HTR-8/SVneo (cell line): ENCODE results near the gene ROBO2.
A peak's percentile ranks its signal among the peaks of the same experiment; 100 is the strongest.

Experiments used
- DNase-seq: peaks from one replicate; pipeline ENCODE4 v3.0.0; 2011; ENCODE audit warnings: low spot score, mixed read lengths; ENCODE audit not compliant: insufficient read length
- FAIRE-seq: peaks from 2 replicates; lab custom pipeline; 2011; peaks lifted over from hg19 to GRCh38; lab: Jason Lieb, UNC

Gene ROBO2, protein sequence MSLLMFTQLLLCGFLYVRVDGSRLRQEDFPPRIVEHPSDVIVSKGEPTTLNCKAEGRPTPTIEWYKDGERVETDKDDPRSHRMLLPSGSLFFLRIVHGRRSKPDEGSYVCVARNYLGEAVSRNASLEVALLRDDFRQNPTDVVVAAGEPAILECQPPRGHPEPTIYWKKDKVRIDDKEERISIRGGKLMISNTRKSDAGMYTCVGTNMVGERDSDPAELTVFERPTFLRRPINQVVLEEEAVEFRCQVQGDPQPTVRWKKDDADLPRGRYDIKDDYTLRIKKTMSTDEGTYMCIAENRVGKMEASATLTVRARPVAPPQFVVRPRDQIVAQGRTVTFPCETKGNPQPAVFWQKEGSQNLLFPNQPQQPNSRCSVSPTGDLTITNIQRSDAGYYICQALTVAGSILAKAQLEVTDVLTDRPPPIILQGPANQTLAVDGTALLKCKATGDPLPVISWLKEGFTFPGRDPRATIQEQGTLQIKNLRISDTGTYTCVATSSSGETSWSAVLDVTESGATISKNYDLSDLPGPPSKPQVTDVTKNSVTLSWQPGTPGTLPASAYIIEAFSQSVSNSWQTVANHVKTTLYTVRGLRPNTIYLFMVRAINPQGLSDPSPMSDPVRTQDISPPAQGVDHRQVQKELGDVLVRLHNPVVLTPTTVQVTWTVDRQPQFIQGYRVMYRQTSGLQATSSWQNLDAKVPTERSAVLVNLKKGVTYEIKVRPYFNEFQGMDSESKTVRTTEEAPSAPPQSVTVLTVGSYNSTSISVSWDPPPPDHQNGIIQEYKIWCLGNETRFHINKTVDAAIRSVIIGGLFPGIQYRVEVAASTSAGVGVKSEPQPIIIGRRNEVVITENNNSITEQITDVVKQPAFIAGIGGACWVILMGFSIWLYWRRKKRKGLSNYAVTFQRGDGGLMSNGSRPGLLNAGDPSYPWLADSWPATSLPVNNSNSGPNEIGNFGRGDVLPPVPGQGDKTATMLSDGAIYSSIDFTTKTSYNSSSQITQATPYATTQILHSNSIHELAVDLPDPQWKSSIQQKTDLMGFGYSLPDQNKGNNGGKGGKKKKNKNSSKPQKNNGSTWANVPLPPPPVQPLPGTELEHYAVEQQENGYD (N-terminal part only)

DNA sequence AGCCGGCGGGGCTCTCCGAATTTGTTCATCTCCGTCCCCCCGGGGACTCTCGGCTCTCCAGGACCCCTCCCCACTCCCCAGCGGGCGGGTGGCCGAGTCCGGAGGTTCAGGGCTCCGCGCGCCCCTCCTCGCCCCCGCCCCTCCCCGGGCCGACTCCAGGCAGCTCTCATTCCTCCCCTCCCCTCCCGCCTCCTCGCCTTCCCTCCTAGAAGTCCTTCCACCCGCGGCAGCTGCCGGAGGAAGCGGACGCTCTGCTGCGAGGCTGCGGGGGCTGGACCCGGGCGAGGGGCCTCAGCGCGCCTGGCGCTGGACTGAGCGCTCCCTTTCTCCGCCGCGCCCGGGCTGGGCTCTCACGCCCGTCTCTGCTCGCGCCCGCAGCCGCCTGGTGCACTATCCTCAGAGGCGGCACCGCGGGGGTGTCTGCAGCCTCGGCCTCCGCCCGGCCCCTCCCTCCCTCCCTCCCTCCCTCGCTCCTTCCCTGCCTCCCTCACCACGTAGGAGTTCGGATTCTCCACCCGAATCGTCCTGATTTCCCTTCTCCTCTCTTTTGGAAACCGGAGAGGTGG lies at the start of gene ROBO2:
Gene ROBO2, plus strand, starts transcription at position 494 of the 566 bp plus-strand sequence. CDS start 687 bp downstream, outside the sequence.
- DNase-seq: no peak
- FAIRE-seq: no peak

DNA sequence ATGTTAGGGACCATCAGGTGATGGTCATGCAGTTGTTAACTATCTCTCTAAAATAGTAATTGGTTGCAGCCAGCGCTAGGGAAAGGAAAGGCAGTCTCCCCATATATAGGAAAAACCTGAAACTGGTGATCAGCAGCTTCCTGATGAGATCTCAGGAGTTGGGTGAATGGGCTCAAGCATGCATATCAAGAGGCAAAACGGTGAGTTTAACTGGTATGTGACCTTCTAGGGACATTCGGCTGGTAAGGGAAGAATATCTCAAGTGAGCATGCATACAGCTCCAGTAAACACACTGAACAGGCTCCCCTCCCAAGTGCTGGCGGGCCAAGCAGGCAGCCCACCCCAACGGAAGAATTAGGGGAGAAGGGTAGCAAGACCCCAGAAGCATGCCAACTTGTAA lies 49.3 kb upstream of the ROBO2 start:
- no peak for FAIRE-seq
- DNase-seq: no peak

DNA sequence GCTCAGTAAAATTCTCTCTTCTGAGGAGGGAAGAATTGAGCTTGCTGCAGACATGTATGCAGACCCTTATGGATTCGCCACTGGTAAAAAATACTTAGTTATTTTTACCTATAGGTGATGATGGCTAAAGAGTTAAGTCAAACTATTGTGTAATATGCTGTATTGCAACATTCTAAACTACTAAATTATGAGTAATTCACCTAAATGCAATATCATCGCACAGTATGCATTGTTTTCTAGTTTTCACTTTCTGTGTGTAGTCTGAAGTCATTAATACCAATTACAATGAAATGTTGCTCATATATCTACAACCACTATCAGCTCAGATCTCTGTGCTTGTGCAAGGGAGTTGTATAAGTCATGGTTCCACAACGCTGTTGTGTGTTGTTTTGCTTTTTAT lies 48.7 kb upstream of the ROBO2 start:
- no peak for FAIRE-seq
- no peak for DNase-seq

DNA sequence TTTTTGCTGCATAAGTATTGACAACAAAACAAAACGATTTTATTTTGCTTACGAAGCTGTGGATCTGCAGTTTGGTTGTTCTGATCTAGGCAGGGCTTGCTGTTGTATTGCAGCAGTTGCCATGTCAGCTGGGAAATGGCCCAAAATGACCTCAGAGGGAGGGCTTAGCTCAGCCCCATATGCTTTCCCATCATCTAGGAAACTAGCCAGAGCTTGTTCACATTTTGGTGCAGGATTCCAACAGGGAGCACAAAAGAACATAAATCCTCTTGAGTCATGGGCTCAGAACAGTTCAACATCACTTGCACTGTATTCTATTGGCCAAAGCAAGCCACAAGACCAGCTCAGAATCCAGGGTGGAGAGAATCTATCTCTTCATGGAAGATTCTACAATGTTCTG lies 42.2 kb upstream of the ROBO2 start:
- DNase-seq: no peak
- FAIRE-seq: no peak

DNA sequence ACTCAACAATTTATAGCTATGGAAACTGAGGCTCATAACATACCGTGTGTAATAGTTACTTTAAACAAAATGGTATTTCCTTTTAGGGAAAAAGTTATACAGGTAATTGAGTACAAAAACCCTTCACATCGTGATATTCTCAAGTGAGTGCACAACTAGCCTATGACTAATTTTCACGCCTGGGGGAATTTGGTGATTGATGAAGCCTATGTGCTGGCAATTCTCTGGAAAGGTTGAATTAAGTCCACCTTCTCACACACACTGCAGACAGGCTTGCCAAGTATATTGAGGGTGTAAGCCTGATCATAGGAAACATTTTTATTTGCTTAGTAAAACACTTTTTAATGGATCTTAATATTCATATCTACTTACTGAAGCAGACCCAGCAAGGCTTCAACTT lies 41.3 kb upstream of the ROBO2 start:
- DNase-seq: no peak
- FAIRE-seq: no peak

DNA sequence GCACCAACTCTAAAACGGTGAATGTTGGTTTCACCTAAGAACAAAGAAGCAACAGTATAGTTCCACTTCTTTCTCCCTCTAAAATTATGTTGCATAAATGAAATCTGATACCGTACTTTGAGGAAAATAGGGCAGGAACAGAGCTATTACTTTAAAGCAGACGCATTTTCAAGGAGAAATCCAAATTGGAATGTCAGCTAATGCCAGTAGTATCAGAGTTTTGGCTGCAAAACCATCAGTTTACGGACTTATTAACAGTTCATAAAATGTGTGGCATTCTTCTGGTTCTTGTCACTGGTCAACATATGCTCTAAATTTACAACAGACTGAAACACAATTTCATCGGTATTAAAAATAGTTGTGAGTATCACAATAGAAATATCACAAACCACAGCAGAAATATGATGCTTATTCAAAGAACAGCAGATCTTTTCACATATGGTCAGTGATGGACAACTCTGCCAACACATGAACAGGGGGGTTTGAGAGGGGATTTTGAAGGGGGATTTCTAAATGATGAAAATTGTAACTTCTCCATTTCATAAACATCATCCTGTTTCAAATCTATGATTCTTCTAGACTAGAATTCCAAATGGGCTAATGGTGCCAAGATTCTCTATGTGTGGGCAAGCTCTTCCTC lies 38.7 kb upstream of the ROBO2 start:
- FAIRE-seq: no peak
- DNase-seq: no peak

DNA sequence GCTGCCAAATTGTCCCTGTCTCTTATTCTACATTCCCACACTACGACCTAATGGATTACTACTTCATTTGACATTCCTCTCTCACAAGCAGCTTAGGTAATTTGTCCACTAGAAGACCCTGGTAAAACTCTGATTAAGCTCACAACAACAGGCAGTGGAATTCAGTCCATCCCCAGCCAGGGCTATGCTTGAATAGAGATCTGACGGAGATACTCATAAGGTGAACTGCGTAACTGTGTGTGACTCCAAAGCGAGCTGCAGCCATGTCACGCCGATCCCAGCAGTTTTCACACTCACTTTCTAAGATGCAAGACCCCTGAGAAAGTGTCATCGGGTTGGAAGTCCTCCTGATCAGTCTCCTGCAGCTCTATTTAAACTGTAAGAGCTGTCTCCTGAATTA lies 25.7 kb upstream of the ROBO2 start:
- FAIRE-seq (no peak), DNase-seq (no peak)

DNA sequence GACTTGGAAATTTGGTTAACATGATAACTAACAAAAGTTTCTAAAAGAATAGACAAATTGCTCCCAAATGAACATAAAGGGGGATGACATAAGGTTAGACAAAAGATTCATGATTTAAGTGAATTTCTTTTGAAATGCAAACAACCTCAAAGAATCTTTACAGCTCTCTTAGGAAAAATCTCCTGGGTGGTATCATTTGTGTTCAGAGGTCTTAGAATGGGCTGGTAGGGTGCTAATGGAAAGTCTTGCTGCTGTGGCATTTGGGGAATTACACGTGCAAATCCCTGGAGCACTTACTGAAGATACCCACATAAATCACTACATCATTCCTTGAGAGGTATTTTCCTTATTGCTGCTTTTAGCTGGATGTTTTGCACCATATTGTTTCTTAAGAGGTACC lies 14.4 kb upstream of the ROBO2 start:
- DNase-seq (no peak), FAIRE-seq (no peak)

DNA sequence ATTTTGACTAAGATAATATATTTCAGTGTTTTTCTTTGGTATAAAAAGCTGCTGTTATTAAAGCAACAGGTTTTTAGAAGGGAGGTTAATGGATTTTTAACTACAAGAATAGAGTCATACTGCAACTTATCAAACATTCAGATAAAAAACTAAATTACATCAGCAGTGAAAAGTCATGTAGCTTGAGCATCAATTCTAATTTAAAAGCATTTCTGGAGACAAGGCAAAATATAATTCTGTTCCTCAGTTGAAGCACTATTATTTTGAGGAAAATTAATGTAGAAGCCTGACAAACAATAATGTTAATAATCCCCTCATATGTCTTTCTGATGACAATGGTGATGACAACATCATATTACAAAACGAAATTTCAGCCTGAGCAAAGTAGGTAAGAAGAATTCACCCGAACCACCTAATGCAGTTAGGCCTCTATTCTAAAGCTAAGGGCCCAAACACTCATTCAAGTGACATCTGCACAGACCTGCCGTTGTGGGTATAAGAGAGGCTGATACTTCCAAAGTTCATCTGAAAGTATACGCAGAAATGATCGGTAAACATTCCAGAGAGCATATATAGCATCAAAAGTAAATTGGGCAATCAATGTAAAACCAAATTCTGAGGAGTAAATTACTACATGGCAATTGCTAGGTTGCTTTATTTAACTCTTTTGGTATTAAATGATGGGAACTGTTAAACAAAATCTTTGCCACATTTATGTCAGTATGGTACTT lies 12.8 kb upstream of the ROBO2 start:
- FAIRE-seq (no peak), DNase-seq (no peak)

DNA sequence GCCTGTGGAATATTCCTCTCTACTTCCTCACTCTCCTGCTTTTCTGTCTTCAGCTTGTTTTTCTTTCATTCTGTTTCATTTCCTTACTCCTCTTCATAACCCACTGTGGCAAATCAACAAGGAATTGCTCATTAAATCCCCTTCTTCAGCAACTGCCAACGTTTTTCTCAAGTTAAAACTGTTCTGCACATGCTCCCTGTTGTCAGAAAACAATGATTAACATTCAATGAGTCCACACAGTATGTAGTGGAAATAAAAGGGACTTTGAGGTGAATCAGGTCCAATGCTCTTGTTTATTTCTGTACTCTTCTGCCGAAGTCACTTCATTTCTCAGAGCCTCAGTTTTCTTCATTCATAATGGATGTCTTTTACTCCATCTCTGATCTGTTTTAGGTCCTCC lies 11.9 kb upstream of the ROBO2 start:
- FAIRE-seq (no peak), DNase-seq (no peak)

DNA sequence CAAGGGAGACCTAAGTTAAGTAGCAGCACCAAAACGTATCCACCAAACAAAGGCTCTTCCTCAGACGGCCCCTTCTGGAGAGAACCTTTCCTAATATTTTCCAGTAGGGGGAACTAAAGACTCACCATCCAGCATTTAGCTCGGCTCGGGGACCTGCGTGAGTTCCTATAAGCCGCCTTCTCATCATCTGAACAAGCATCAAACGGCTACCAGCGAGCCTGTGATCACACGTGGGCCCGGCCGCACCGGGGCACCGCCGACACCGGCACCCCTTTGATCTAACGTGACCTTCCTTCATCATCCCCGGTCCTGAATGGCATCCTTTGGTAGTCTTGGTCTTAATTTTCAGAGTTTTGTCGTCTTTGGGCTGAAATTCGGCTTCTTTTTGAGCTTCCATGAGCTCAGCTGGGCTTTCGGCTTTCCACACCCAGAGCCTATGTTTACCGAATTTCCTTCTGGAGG lies 1.4 kb upstream of the ROBO2 start:
- DNase-seq: peak; percentile 59
- no peak for FAIRE-seq

DNA sequence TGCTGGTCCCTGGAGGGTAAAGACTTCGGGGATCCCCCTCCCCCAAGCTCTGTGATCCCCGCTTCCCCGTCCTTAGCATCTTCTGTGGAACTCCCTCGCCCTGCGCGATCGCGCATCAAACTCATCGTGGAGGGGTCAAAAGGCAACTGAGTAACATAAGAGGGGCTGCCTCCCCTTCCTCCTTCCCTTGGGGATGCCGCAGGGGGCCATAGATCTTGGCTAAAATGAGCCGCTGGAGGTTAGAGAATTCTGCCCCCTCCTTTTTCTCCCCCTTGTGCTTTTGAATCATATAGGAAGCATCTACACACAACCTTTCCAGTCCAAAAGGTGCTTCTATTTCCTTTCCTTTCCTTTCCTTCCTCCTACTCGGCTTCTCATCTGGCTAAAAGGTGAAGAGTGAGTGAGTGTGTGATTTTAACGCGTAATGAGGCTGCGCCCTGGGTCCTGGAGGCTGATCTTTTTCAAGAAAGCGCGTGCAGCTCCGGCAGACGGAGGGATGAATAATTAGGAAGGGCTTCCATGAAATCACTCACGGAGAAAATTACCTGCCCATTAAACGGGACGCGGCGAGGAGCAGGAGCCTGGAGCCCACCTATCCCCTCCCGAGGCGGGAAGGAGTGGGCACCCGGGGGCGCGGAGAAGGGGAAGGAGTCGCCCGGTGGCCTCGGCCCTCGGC lies 831 bp upstream of the ROBO2 start:
- FAIRE-seq (no peak), DNase-seq (no peak)

DNA sequence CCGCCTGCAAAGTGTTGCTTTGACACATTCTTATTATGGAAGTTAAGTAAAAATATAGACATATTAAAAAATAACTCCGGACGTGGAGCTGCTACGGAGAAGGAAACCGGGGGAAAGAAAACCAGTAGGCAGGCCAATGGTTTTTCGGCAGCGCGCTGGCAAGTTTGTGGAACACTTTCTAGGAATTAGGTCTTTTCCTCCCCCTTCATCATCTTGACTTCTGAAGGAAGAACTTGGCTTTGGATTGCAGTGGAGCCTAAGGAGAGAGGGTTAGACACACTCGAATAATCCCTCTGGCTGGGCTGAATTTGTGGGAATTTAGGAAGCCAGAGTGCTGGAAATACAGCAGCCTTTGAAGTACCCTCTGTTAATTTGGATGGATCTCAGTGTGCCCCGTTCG lies 317 bp downstream of the ROBO2 start:
- DNase-seq (no peak), FAIRE-seq (no peak)

DNA sequence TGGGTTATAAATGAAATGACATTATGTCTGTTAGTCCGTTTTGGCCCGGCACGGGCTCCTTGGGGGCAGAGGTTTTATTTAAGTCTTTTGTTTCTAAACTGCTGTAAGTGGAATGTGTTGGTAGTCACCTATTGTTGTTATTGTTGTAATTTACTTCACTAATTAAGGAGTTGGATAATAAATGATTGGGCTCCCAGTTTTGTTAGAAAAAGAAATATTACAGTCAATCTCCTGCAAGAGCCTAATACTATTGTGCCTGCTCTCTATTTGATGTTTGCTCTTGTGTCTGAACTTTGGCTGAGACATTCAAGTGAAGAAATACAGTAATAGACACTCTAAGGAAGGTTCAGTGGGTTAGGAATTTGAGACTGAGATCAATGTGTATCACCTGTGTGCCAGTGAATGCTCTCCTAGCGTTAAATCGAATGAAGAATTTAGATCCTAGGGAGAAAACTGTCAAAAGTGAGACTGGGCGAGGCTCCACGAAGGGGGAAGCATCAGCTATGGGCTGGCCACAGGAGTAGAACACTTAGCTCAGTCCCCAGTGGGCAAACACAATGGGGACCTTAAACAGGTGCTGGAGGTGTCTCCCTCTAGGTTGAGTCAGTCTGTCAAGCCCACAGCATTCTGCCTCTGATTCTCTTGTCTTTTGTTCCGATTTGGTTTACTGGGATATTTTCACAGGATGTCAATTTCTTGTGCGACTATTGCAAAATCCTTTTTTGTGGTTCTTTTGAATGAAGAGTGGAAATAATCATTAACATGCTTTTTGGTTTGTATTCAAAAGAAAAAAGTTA lies 1.2 kb downstream of the ROBO2 start:
- FAIRE-seq (no peak), DNase-seq (no peak)

DNA sequence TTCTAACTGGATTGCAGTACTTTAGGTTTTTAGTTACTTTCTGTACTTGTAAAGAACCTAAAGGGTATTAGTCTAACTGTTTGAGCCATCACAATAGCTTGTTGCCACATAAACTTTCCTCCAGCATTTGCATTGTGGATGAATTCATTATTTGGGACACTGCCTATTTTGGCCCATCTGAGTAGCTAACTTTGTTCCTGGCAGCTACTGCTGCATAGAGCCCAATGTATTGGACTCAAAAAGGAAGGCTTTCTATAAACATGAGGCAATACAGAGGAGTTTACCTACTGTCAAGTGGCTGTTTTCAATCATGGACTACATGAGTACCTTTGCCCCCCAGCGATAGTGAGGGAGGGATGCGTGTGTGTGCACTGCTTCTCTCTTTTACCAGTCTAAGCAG lies 1.9 kb downstream of the ROBO2 start:
- DNase-seq (no peak), FAIRE-seq (no peak)

DNA sequence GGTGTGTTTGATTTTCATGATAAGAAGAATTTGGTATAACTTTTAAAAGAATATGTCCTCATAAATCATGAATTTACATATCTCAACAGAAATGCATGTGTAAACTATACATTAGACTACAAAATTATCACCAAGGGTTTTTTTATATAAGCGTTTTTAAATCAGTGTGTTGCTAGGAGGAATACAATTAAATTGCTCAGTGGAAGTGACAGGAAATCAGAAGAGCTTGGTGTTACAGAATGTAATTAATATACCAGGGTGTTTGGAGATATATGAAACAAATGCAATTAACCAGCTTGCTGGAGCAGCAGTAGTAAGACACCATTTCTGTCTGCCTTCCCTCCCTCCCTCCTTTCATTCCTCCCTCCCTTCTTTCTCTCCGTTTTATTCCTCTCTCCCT lies 2.4 kb downstream of the ROBO2 start:
- FAIRE-seq (no peak), DNase-seq (no peak)

DNA sequence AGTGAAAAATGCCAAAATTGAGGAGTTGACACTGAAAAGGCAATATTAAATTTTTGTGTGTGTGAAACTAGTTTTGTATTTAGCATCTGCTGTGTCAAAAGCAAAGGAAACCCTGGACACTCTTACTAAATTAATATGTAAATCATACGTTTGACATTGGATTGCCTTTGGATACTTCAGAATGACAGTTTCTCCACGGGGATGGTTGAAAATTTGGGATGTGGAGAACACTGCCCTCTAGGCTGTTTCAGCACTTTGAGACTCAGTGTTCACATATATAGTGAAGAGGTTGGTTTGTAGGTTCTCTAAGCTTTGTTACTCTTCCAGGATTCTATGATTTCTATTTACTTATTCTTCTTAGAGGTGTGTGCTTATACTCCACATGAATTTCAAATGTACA lies 3.0 kb downstream of the ROBO2 start:
- no peak for DNase-seq
- no peak for FAIRE-seq

DNA sequence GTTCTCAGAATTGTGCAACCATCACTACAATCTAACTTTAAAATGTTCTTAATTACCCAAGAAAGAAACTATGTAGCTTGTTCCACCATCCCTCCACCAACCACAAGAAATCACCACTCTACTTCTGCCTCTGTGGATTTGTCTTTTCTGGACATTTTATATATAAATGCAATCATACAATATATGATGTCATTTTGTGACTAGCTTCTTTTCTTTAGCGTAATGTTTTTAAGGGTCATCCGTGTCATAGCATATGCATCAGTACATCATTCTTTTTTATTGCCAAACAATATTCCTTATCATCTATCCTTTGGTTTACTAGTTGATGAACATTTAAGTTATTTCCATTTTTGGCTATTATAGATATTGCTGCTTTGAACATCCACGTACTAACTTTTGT lies 5.8 kb downstream of the ROBO2 start:
- DNase-seq (no peak), FAIRE-seq (no peak)
